ENCODE measurements around the gene SLC1A3.
A peak's percentile ranks its signal among the peaks of the same experiment; 100 is the strongest.

SLC1A3 gene

DNA sequence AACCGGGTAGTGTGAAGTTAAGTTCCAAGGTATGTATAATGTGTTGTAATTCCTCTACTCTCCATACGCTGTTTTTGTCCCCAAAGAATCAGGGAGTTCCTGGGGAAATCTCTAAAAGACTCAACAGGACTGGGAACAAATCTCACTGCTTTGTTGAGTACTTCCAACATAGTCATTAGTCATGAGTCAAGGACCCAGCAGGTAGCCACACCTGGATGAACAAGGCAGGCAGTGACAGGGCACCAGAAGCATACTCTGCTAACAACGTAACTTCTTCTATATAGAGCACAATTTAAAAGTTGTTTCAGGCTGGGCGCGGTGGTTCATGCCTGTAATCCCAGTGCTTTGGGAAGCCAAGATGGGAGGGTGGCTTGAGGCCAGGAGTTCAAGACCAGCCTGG lies 126.8 kb downstream of the SLC1A3 start:
- no peak for ATAC-seq
- TF ChIP-seq, protein P1, sequence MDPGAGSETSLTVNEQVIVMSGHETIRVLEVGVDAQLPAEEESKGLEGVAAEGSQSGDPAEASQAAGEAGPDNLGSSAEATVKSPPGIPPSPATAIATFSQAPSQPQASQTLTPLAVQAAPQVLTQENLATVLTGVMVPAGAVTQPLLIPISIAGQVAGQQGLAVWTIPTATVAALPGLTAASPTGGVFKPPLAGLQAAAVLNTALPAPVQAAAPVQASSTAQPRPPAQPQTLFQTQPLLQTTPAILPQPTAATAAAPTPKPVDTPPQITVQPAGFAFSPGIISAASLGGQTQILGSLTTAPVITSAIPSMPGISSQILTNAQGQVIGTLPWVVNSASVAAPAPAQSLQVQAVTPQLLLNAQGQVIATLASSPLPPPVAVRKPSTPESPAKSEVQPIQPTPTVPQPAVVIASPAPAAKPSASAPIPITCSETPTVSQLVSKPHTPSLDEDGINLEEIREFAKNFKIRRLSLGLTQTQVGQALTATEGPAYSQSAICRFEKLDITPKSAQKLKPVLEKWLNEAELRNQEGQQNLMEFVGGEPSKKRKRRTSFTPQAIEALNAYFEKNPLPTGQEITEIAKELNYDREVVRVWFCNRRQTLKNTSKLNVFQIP (CRISPR knock-in tag; IDR thresholded peaks at IDR 0.05; ENCODE audit: borderline replicate concordance, low read depth), result no peak
- no peak for TF ChIP-seq ZNF565 (CRISPR knock-in tag; conservative IDR thresholded peaks at IDR 0.05; ENCODE audit: low read depth)
- TF ChIP-seq, protein P2, sequence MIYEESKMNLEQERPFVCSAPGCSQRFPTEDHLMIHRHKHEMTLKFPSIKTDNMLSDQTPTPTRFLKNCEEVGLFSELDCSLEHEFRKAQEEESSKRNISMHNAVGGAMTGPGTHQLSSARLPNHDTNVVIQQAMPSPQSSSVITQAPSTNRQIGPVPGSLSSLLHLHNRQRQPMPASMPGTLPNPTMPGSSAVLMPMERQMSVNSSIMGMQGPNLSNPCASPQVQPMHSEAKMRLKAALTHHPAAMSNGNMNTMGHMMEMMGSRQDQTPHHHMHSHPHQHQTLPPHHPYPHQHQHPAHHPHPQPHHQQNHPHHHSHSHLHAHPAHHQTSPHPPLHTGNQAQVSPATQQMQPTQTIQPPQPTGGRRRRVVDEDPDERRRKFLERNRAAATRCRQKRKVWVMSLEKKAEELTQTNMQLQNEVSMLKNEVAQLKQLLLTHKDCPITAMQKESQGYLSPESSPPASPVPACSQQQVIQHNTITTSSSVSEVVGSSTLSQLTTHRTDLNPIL (CRISPR knock-in tag; IDR thresholded peaks at IDR 0.05; ENCODE audit: low read depth), result no peak
- TF ChIP-seq ZC3H10 (CRISPR knock-in tag; IDR thresholded peaks at IDR 0.05), result no peak
- no peak for TF ChIP-seq OSR1 (CRISPR knock-in tag; IDR thresholded peaks at IDR 0.05)
- TF ChIP-seq GLIS3 (CRISPR knock-in tag; IDR thresholded peaks at IDR 0.05), result no peak

DNA sequence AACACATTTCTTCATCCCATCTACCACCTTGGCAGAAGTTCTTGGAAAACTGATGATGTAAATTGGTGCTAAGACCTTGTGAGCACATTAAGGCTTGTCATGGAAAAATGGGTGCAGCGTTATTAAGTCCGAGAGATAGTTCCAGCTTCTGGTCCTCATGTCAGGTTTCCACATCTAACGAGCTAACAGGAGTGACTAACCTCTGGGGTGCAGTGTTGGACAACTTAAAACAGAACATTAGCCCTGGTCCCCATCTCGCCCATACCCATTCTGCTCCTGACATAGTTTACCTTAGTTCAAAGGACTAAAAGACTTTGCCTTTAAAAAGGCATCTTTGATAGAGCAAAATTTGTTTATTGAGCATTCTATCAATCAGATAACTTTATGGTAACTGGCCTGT lies 128.0 kb downstream of the SLC1A3 start:
- TF ChIP-seq, protein P3, sequence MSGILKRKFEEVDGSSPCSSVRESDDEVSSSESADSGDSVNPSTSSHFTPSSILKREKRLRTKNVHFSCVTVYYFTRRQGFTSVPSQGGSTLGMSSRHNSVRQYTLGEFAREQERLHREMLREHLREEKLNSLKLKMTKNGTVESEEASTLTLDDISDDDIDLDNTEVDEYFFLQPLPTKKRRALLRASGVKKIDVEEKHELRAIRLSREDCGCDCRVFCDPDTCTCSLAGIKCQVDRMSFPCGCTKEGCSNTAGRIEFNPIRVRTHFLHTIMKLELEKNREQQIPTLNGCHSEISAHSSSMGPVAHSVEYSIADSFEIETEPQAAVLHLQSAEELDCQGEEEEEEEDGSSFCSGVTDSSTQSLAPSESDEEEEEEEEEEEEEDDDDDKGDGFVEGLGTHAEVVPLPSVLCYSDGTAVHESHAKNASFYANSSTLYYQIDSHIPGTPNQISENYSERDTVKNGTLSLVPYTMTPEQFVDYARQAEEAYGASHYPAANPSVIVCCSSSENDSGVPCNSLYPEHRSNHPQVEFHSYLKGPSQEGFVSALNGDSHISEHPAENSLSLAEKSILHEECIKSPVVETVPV (CRISPR knock-in tag; IDR thresholded peaks at IDR 0.05), result no peak
- no peak for TF ChIP-seq SNAI2 (CRISPR knock-in tag; IDR thresholded peaks at IDR 0.05)
- no peak for TF ChIP-seq ARNTL (CRISPR knock-in tag; IDR thresholded peaks at IDR 0.05; ENCODE audit: borderline replicate concordance, low read depth)
- TF ChIP-seq ESRRG (CRISPR knock-in tag; IDR thresholded peaks at IDR 0.05), result no peak
- TF ChIP-seq, protein P4, sequence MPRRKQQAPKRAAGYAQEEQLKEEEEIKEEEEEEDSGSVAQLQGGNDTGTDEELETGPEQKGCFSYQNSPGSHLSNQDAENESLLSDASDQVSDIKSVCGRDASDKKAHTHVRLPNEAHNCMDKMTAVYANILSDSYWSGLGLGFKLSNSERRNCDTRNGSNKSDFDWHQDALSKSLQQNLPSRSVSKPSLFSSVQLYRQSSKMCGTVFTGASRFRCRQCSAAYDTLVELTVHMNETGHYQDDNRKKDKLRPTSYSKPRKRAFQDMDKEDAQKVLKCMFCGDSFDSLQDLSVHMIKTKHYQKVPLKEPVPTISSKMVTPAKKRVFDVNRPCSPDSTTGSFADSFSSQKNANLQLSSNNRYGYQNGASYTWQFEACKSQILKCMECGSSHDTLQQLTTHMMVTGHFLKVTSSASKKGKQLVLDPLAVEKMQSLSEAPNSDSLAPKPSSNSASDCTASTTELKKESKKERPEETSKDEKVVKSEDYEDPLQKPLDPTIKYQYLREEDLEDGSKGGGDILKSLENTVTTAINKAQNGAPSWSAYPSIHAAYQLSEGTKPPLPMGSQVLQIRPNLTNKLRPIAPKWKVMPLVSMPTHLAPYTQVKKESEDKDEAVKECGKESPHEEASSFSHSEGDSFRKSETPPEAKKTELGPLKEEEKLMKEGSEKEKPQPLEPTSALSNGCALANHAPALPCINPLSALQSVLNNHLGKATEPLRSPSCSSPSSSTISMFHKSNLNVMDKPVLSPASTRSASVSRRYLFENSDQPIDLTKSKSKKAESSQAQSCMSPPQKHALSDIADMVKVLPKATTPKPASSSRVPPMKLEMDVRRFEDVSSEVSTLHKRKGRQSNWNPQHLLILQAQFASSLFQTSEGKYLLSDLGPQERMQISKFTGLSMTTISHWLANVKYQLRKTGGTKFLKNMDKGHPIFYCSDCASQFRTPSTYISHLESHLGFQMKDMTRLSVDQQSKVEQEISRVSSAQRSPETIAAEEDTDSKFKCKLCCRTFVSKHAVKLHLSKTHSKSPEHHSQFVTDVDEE (CRISPR knock-in tag; IDR thresholded peaks at IDR 0.05), result no peak
- no peak for TF ChIP-seq ZFP30 (CRISPR knock-in tag; IDR thresholded peaks at IDR 0.05)
- TF ChIP-seq GLIS3 (CRISPR knock-in tag; IDR thresholded peaks at IDR 0.05), result no peak
- TF ChIP-seq TCF4 (CRISPR knock-in tag; IDR thresholded peaks at IDR 0.05; ENCODE audit: borderline replicate concordance), result no peak

DNA sequence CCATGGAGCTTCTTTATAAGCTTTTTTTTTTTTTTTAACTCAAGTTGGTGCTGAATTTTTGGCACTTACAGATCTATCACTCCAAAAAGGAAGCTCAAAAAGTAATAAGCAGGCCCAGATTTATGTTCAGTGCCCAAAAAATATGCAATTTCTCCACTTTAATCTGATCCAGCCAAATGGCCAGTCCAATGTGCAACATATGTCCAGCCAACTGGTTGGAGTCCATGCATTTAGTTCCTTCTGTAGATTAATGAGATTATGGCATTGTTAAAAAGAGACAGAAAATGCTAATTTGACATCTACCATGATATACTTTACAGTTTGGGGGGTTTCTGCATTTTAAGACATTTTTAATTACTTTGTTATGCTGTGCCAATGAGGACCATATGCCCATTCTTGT lies 129.5 kb downstream of the SLC1A3 start:
- TF ChIP-seq TCF4 (CRISPR knock-in tag; IDR thresholded peaks at IDR 0.05; ENCODE audit: borderline replicate concordance) (no peak), ESRRG (CRISPR knock-in tag; IDR thresholded peaks at IDR 0.05) (no peak), BACH2 (CRISPR knock-in tag; IDR thresholded peaks at IDR 0.05; ENCODE audit: borderline replicate concordance) (no peak), OSR1 (CRISPR knock-in tag; IDR thresholded peaks at IDR 0.05) (no peak), GLIS3 (CRISPR knock-in tag; IDR thresholded peaks at IDR 0.05) (no peak), TOX (CRISPR knock-in tag; IDR thresholded peaks at IDR 0.05; ENCODE audit: borderline replicate concordance) (no peak), PPARA (CRISPR knock-in tag; IDR thresholded peaks at IDR 0.05; ENCODE audit: borderline replicate concordance) (no peak), SNAI2 (CRISPR knock-in tag; IDR thresholded peaks at IDR 0.05) (no peak), ZFP3 (CRISPR knock-in tag; IDR thresholded peaks at IDR 0.05) (no peak), CSDC2 (CRISPR knock-in tag; IDR thresholded peaks at IDR 0.05) (no peak), ARNTL (CRISPR knock-in tag; IDR thresholded peaks at IDR 0.05; ENCODE audit: borderline replicate concordance, low read depth) (no peak), ZNF565 (CRISPR knock-in tag; conservative IDR thresholded peaks at IDR 0.05; ENCODE audit: low read depth) (no peak), ISL1 (CRISPR knock-in tag; IDR thresholded peaks at IDR 0.05) (no peak), RARB (CRISPR knock-in tag; IDR thresholded peaks at IDR 0.05) (no peak), ZNF70 (CRISPR knock-in tag; IDR thresholded peaks at IDR 0.05) (no peak)
- TF ChIP-seq, protein P4 (CRISPR knock-in tag; IDR thresholded peaks at IDR 0.05), result no peak
- TF ChIP-seq, protein P5, sequence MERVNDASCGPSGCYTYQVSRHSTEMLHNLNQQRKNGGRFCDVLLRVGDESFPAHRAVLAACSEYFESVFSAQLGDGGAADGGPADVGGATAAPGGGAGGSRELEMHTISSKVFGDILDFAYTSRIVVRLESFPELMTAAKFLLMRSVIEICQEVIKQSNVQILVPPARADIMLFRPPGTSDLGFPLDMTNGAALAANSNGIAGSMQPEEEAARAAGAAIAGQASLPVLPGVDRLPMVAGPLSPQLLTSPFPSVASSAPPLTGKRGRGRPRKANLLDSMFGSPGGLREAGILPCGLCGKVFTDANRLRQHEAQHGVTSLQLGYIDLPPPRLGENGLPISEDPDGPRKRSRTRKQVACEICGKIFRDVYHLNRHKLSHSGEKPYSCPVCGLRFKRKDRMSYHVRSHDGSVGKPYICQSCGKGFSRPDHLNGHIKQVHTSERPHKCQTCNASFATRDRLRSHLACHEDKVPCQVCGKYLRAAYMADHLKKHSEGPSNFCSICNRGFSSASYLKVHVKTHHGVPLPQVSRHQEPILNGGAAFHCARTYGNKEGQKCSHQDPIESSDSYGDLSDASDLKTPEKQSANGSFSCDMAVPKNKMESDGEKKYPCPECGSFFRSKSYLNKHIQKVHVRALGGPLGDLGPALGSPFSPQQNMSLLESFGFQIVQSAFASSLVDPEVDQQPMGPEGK (CRISPR knock-in tag; IDR thresholded peaks at IDR 0.05; ENCODE audit: borderline replicate concordance), result no peak
- no peak for ATAC-seq

More for the DNA sequence above, 128.0 kb downstream of the SLC1A3 start:
- peak; percentile 78 for ATAC-seq

Data from SK-N-SH treated with all-trans-retinoic acid at 6 μM for 48 hours (cell line).